ENCODE results near the gene F10. TPM values are rescaled to one million over a fixed set of nuclear protein-coding genes. Genes with fewer than 3 reads are reported as not detected.

F10 gene
- total RNA-seq, 1 experiment from 2014 or later = 0.18 TPM

- CTCF ChIA-PET = no interaction called here
- no peak for ATAC-seq
These were observed 32.7 kb upstream of the F10 start for GRCh38 chr13:113089693-113090414.

GRCh38 chr13:113090415-113090770 is 32.2 kb upstream of the F10 start:
- Histone ChIP-seq H3K36me3 (ENCODE audit: control insufficient read depth, insufficient read depth, low read length) (no peaks in the 10 kb centered on the region), H3K4me1 (ENCODE audit: control insufficient read depth, insufficient read depth, low read length) (no peaks in the 10 kb centered on the region), H3K9me3 (ENCODE audit: control insufficient read depth, insufficient read depth, low read depth, low read length) (no peaks in the 10 kb centered on the region), H3K4me3 (ENCODE audit: low read depth in 2 of 2, low read length in 2 of 2) (no peak overlapping the region), H3K27ac (ENCODE audit: low read length) (no peak overlapping the region), H3K27me3 (ENCODE audit: control insufficient read depth, insufficient read depth, low read length) (no peaks in the 10 kb centered on the region)
- BruUV-seq (replicated peaks) = no TSS peak
- ChIA-PET POLR2A (no interaction called here), CTCF (no interaction called here)
- intact Hi-C loops (cut with micrococcal nuclease; ENCODE audit: unreplicated experiment) = no loop called here
- no peak for ATAC-seq
- DNase-seq (ENCODE audit: low read depth, low spot score) = no peak
- in situ Hi-C loops (cut with HindIII; ENCODE audit: low pct_unique_long_range_greater_than_20kb, low sequenced_read_pairs) = no loop called here
- TF ChIP-seq POLR2AphosphoS5 (IDR thresholded peaks at IDR 0.05; ENCODE audit: low read depth, low read length) = no peak
- TF ChIP-seq, protein P1, sequence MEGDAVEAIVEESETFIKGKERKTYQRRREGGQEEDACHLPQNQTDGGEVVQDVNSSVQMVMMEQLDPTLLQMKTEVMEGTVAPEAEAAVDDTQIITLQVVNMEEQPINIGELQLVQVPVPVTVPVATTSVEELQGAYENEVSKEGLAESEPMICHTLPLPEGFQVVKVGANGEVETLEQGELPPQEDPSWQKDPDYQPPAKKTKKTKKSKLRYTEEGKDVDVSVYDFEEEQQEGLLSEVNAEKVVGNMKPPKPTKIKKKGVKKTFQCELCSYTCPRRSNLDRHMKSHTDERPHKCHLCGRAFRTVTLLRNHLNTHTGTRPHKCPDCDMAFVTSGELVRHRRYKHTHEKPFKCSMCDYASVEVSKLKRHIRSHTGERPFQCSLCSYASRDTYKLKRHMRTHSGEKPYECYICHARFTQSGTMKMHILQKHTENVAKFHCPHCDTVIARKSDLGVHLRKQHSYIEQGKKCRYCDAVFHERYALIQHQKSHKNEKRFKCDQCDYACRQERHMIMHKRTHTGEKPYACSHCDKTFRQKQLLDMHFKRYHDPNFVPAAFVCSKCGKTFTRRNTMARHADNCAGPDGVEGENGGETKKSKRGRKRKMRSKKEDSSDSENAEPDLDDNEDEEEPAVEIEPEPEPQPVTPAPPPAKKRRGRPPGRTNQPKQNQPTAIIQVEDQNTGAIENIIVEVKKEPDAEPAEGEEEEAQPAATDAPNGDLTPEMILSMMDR (IDR thresholded peaks at IDR 0.05) = no peak
- TF ChIP-seq REST (IDR thresholded peaks at IDR 0.05; ENCODE audit: insufficient read depth in 1 of 2, low read depth in 2 of 2, low read length in 1 of 2) = no peak
- no peak for TF ChIP-seq TCF7L2 (IDR thresholded peaks at IDR 0.05; ENCODE audit: low read depth, low read length)
- TF ChIP-seq SIN3A (IDR thresholded peaks at IDR 0.05; ENCODE audit: borderline replicate concordance, insufficient read depth, low read depth, low read length) = no peak

More at GRCh38 chr13:113089693-113090414, 32.7 kb upstream of the F10 start:
- no peak overlapping the region for H3K4me3 ChIP-seq (ENCODE audit: low read depth in 2 of 2, low read length in 2 of 2)
- no peaks in the 10 kb centered on the region for H3K27me3 ChIP-seq (ENCODE audit: control insufficient read depth, insufficient read depth, low read length)
- DNase-seq (ENCODE audit: low read depth, low spot score) = no peak
- no peaks in the 10 kb centered on the region for H3K9me3 ChIP-seq (ENCODE audit: control insufficient read depth, insufficient read depth, low read depth, low read length)
- no peak overlapping the region for H3K27ac ChIP-seq (ENCODE audit: low read length)
- H3K36me3 ChIP-seq (ENCODE audit: control insufficient read depth, insufficient read depth, low read length) = no peaks in the 10 kb centered on the region
- no peak for TF ChIP-seq REST (IDR thresholded peaks at IDR 0.05; ENCODE audit: insufficient read depth in 1 of 2, low read depth in 2 of 2, low read length in 1 of 2)
- TF ChIP-seq, protein P1 (IDR thresholded peaks at IDR 0.05) = no peak
- no peak for TF ChIP-seq SIN3A (IDR thresholded peaks at IDR 0.05; ENCODE audit: borderline replicate concordance, insufficient read depth, low read depth, low read length)
- TF ChIP-seq TCF7L2 (IDR thresholded peaks at IDR 0.05; ENCODE audit: low read depth, low read length) = no peak
- no peak for TF ChIP-seq POLR2AphosphoS5 (IDR thresholded peaks at IDR 0.05; ENCODE audit: low read depth, low read length)
- in situ Hi-C loops (cut with HindIII; ENCODE audit: low pct_unique_long_range_greater_than_20kb, low sequenced_read_pairs) (no loop called here), intact Hi-C loops (cut with micrococcal nuclease; ENCODE audit: unreplicated experiment) (no loop called here)
- no peaks in the 10 kb centered on the region for H3K4me1 ChIP-seq (ENCODE audit: control insufficient read depth, insufficient read depth, low read length)
- BruUV-seq (replicated peaks) = no TSS peak
- POLR2A ChIA-PET = no interaction called here

Data from Panc1 (cell line).